HG02763 (cell line): ENCODE measurements around the gene TREML1.
"Not testable (repeated sequence)": the region's sequence is repeated elsewhere in the genome, so short reads cannot be mapped to it uniquely, and the experiment has no call there.

Experiments
- ATAC-seq: cut with Tn5 transposase; IDR thresholded peaks from one replicate; pipeline ENCODE4 v1.9.1; 2021; ENCODE audit warnings: mild to moderate bottlenecking, moderate library complexity; ENCODE audit not compliant: unreplicated experiment

The TREML1 gene

DNA sequence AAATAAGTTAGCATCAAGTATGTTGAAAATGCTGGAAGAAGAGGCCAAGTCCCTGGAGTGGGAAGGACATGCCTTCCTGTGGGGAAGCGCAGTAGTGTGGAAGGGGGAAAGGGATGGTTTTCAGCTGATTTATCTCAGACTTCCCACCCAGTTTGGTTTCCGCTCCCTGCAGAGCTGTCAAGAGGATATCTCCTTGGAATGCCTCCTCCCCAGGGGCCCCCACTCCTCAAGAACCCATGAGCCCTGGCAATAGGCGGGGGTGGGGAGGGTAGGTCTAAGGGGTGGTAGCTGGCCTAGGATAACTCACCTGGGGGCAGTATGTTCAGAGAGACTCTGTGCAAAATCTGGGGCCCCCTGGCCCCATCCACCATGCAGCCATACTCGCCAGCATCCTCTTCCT is 696 bp downstream of the TREML1 start:
- ATAC-seq = no peak

DNA sequence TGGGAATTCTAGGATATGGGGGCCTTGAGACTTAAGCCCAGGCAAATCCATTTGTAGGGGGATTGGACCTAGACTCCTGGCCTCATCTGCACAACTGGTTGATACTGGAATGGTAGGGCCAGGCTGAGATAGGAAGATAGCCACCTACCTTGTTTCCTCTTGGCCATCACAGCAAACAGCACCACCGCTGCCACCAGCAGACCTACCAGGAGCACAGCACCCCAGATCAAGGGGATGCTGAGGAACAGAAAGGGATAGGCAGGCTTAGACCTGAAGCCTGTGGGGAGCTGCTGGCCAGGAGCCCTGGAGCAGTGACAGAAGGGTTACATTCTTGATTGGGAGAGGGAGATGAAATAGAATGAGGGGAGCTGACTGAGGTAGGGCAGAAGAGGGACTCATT is 3.5 kb downstream of the TREML1 start:
- no peak for ATAC-seq

DNA sequence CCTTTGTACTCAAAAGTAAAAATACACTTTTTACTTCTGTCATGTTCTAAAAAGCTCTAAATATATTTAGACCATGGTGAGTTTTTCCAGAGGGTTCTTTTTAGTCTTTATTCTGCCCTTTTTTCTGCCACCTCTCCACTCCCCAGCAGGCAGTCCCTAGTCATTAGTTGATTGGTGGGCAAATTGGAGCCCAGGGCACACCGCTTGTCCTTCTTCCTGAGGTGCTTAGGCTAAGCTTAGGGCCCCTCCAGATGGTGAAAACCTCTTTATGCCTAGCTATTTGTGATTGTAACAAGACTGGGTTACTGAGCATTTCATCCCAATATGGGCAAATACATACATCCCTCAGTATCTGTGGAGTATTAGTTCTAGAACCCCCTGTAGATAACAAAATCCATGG is 6.2 kb downstream of the TREML1 start:
- ATAC-seq = no peak

DNA sequence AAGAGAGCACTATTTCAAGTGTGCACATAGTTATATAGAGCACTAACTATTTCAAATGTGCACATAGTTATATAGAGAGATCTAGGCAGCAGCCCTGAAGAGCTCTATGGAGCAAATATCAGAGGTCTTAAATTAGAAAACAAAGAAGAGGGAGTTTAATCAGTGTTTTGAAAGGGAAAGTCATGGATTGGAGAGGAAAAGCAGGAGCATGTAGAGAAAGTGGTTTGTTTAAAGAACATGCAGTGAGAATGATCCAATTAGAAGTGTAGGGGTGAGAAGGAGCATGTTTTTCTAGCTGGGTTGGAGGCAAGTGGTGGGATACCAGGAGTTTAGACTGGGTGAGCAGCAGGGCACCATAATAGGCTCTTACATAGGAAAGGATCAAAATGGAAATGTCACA is 17.2 kb downstream of the TREML1 start:
- no peak for ATAC-seq

DNA sequence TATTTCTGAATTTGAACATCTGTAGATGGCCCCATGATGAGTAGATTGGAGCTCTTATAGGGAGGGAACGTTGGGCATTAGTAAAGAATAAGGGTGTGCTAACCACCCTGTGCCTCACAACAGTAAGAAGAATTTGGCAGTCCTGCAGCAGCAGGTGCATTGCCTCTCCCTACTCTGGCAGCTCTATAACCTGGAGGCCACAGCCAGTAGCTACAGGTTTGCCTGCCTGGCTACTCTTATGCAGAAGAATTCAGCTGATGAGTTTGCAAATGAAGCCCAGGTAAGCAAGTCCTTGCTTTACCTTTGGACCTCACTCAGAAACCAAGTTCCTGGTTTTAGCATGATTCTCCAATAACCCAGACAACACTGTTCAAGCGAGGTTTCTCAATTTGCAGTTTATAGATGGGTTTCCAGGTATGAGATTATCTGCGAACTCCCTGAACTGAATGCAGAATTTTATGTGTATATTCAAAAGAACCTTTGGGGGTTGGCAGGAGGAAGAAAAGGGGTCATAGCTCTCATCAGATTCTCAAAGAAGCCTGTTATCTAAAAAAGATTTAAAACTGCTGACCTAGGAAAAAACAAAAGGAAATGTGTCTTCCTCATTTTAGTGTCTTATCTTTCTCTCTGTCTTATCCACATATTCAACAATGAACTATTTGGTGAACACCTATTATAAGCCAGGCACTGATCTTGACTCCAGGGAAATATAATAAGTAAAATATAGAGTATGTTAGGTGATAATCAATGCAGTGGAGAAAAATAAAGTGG is 18.9 kb downstream of the TREML1 start:
- no peak for ATAC-seq

DNA sequence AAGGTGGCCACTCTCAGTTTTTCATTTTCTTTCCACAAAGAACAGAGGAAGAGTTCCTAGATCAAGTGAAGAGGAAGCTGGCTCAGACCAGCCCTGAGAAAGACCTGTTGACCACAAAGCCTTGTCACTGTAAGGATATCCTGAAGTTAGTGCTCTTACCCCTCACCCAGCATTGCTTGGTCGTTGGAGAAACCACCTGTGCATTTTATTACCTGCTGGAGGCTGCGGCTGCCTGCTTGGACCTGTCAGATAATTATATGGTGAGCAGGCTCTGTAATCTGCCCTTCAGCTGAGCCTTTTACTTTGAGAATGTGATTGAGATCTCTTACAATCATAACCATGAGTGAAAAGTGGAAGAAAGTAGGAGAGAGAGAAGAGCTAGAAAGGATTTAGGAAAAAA is 21.9 kb downstream of the TREML1 start:
- ATAC-seq = no peak

DNA sequence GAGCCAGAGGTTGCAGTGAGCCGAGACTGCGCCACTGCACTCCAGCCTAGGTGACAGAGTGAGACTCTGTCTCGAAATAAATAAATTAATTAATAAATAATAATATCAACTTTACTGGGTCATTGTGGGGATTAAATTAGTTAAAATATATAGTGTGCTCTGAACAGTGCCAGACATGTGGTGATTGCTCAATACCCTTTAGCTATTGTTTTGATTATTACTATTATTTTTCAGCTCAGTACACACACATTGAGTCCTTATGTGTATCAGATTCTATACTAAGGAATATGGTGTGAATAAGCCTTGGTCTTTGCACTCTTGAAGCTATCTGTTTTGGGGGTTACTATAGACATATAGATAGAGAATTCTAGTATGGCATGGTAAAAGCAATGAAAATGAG is 28.9 kb downstream of the TREML1 start:
- ATAC-seq = no peak

DNA sequence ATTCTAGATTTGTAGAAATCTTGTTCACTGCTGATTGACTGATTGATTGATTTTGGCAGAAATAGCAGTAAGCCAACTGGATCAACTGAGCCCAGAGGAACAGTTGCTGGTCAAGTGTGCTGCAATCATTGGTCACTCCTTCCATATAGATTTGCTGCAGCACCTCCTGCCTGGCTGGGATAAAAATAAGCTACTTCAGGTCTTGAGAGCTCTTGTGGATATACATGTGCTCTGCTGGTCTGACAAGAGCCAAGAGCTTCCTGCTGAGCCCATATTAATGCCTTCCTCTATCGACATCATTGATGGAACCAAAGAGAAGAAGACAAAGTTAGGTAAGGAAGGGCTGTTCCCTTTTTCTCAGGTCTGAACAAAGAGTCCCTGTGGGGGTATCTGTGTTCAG is 31.2 kb downstream of the TREML1 start:
- ATAC-seq = no peak

DNA sequence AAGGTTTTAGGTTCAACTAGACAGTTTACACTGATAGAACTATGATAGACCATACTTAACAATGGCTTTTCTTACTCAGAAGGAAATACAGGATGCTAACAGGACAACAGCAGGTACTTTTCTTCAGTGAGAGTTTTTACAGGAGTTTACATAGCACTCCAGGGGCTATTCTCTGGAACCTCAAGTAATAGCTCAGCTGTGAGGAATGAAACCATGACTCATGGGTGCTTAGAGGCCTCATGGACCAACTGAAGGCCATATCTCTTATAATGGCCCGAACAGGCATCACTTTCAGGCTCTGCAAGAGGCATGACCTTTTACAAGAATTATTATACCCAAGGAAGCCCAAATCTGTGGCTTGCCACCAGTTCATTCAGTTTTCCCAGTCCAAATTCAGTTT is 31.8 kb downstream of the TREML1 start:
- no peak for ATAC-seq

DNA sequence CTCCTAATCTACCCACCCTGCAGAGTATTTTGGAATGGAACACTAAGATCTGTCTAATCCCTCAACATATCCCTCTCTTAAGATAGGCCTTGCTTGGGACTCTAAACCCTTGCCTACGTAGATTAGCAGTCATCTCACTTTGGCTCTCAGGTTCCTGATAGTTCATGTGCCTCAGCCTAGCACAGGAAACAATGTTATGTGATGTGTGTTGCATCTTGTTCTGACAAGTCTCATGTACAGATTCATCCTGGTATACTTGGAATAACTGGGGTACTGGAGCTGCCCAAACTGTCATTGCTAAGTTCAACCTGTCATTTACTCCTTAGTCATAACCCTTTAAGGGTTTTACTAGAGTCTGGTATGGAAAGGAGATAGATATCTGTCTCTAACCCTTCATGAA is 34.1 kb downstream of the TREML1 start:
- no peak for ATAC-seq

DNA sequence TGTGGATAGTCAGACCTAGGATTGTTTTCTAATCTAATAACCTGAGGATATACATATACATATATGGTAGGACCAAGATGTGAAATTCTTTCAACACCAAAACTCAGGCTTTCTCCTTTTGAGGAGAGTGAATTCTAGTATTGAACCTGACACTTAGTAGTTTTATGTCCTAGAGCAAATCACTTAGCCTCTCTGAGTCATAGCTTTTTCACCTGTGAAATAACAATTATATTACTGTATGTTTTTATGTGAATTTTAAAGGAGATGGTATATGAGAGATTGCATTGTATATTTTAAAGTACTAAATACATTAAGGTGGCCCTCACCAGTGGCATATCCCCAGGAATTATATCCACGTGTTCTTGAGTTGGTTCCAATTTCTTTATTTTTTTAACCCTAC is 34.6 kb downstream of the TREML1 start:
- ATAC-seq = no peak

DNA sequence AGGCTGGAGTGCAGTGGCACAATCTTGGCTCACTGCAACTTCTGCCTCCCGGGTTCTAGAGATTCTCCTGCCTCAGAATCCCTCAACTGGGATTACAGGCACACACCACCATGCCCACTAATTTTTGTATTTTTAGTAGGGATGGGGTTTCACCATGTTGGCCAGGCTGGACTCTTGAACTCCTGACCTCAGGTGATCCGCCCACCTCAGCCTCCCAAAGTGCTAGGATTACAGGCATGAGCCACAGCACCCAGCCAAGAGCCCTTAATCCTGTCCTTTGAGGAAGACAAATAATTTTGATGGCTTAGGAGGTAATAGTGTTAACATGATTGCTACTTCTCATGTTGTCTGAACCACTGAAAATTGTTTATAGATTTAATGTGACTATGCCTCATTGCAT is 39.1 kb downstream of the TREML1 start:
- ATAC-seq = not testable (repeated sequence)

DNA sequence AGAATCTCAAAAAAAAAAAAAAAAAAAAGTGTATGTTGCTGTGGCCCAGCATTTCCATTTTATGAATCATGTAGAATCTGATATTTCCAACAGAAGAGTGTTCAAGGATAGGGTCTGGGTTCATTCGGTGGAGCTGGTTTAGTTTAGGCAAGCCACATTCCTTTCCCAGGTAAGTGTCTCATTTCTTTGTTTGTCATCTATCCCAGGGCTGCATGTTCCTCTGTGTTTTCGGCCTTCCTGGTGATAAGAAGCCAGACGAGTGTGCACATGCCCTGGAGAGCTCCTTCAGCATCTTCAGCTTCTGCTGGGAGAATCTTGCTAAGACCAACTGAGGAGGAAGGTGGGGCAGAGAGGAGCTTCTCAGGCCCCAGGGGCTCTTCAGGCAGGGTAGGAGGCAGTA is 43.1 kb downstream of the TREML1 start:
- ATAC-seq = no peak

DNA sequence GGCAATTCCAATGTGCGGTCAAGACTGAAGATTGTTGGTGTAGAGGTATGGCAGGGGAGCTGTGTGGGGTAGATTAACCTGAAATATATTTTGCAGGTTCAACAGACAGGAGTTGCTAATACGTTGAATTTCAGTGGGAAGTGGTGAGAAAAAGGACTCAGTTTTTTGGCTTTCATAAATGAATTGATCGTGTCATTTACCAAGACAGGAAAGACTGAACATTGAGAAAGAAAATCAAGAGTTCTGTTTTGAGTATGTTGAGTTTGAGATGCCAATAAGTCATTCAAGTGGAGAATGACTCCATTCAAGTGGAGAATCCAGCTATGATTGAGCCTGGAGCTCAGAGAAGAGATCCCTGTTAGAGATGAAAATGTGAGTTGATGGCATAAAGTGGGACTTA is 50.3 kb downstream of the TREML1 start:
- ATAC-seq = no peak

DNA sequence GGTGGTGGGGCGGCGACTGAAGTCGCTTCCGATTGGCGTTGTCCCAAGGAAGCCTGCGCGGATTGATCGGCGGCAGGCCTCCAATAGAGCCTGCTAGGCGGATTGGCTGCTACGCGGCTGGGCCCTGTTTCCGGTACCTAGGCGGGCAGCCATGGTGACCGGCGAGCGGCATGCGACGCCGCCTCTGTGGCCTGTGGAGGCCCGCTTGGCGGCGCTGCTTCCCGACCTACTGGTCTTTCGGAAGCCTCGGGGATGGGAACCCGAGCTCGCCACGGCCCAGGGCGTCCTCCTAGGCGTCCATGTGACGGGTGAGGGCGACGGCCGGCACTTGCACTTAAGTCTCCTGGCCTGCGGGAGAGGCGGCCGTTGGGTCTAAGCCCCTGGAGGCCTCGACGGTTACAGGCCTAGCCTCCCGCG is 53.3 kb downstream of the TREML1 start:
- ATAC-seq = no peak
